ENCODE data around the gene MRPL33.
"Not testable (repeated sequence)": the region's sequence is repeated elsewhere in the genome, so short reads cannot be mapped to it uniquely, and the experiment has no call there.

The MRPL33 gene

GRCh38 chr2:27745494-27745893 lies 26.0 kb upstream of the MRPL33 start:
- not testable (repeated sequence) for H3K79me2 ChIP-seq (ENCODE audit: control insufficient read depth, insufficient read depth, low read length, poor library complexity); H4K91ac ChIP-seq (ENCODE audit: low read depth, low read length); H4K12ac ChIP-seq (ENCODE audit: low read depth, low read length); H3K4me2 ChIP-seq (ENCODE audit: low read length); H3K18ac ChIP-seq (ENCODE audit: low read length); H3K14ac ChIP-seq (ENCODE audit: low read length); H3K9ac ChIP-seq (ENCODE audit: low read length); H2BK5ac ChIP-seq (ENCODE audit: low read depth, low read length, poor library complexity); H2BK120ac ChIP-seq (ENCODE audit: insufficient read depth, low read length, poor library complexity); H2AK5ac ChIP-seq (ENCODE audit: low read length); H3K36me3 ChIP-seq (ENCODE audit: control insufficient read depth in 1 of 2, insufficient read depth in 2 of 2, low read length in 2 of 2); H3K4me1 ChIP-seq (ENCODE audit: control insufficient read depth in 1 of 2, insufficient read depth in 2 of 2, low read length in 2 of 2); H2BK12ac ChIP-seq (ENCODE audit: low read length); H3K4ac ChIP-seq (ENCODE audit: low read depth, low read length); H4K8ac ChIP-seq (ENCODE audit: low read depth, low read length); H2AFZ ChIP-seq (ENCODE audit: insufficient read depth, low read length, poor library complexity); H3K79me1 ChIP-seq (ENCODE audit: low read length); DNase-seq; H3K9me3 ChIP-seq (ENCODE audit: insufficient read depth, low read depth, low read length); H3K27ac ChIP-seq (ENCODE audit: low read depth, low read length); H3K27me3 ChIP-seq (ENCODE audit: insufficient read depth, low read length); H3K4me3 ChIP-seq (ENCODE audit: low read depth, low read length); H3K23ac ChIP-seq (ENCODE audit: low read length)

DNA sequence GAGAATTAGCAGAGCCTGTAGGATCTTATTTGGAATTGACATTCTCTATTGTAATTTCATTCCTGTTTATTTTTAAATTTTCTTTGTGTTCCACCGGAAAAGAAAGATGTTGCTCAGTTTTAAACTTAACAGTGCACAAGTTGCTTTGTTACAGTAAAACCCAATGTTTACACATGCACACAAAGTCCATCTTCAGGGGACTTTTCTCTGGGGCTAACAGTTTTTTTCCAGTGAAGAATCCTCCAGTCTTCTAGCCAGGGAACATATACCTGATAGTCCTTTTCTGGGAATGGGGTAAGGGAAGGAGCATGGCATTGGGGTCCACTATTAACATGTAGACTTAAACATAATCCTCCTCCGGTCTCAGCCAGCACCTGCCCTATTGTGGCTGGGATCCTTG lies 25.2 kb upstream of the MRPL33 start:
- Histone ChIP-seq H3K9me3 (ENCODE audit: insufficient read depth, low read depth, low read length) (peaks cover 2% of the 10 kb centered on the region), H3K18ac (ENCODE audit: low read length) (no peak overlapping the region), H4K12ac (ENCODE audit: low read depth, low read length) (no peak overlapping the region), H3K23ac (ENCODE audit: low read length) (no peak overlapping the region), H2BK12ac (ENCODE audit: low read length) (no peak overlapping the region), H3K79me2 (ENCODE audit: control insufficient read depth, insufficient read depth, low read length, poor library complexity) (no peaks in the 10 kb centered on the region), H3K27me3 (ENCODE audit: insufficient read depth, low read length) (no peaks in the 10 kb centered on the region), H2BK120ac (ENCODE audit: insufficient read depth, low read length, poor library complexity) (no peak overlapping the region), H3K27ac (ENCODE audit: low read depth, low read length) (no peak overlapping the region), H3K79me1 (ENCODE audit: low read length) (no peaks in the 10 kb centered on the region), H2BK5ac (ENCODE audit: low read depth, low read length, poor library complexity) (no peak overlapping the region), H3K14ac (ENCODE audit: low read length) (no peak overlapping the region), H3K4me1 (ENCODE audit: control insufficient read depth in 1 of 2, insufficient read depth in 2 of 2, low read length in 2 of 2) (no peaks in the 10 kb centered on the region), H3K9ac (ENCODE audit: low read length) (no peak overlapping the region), H2AK5ac (ENCODE audit: low read length) (no peak overlapping the region), H3K4ac (ENCODE audit: low read depth, low read length) (no peak overlapping the region), H4K91ac (ENCODE audit: low read depth, low read length) (no peak overlapping the region), H4K8ac (ENCODE audit: low read depth, low read length) (no peak overlapping the region), H3K4me2 (ENCODE audit: low read length) (no peak overlapping the region), H3K4me3 (ENCODE audit: low read depth, low read length) (no peak overlapping the region), H2AFZ (ENCODE audit: insufficient read depth, low read length, poor library complexity) (no peak overlapping the region), H3K36me3 (ENCODE audit: control insufficient read depth in 1 of 2, insufficient read depth in 2 of 2, low read length in 2 of 2) (no peaks in the 10 kb centered on the region)
- no peak for DNase-seq
- WGBS (ENCODE audit: extremely low coverage, insufficient coverage, insufficient read length): no CpG with 5 or more reads among the region's 2 CpGs

- H3K27ac ChIP-seq (ENCODE audit: low read depth, low read length): no peak overlapping the region
- peaks cover 3 to 8% of the 10 kb centered on the region in 2 experiments for H3K4me1 ChIP-seq (ENCODE audit: control insufficient read depth in 1 of 2, insufficient read depth in 2 of 2, low read length in 2 of 2)
- H2AK5ac ChIP-seq (ENCODE audit: low read length): no peak overlapping the region
- no peaks in the 10 kb centered on the region for H3K27me3 ChIP-seq (ENCODE audit: insufficient read depth, low read length)
- H3K79me1 ChIP-seq (ENCODE audit: low read length): peaks cover 2% of the 10 kb centered on the region
- peaks cover 2% of the 10 kb centered on the region for H3K79me2 ChIP-seq (ENCODE audit: control insufficient read depth, insufficient read depth, low read length, poor library complexity)
- H3K36me3 ChIP-seq (ENCODE audit: control insufficient read depth in 1 of 2, insufficient read depth in 2 of 2, low read length in 2 of 2): no peaks in the 10 kb centered on the region
- no peak overlapping the region for H4K91ac ChIP-seq (ENCODE audit: low read depth, low read length)
- no peak overlapping the region for H3K23ac ChIP-seq (ENCODE audit: low read length)
- no peak overlapping the region for H3K4me3 ChIP-seq (ENCODE audit: low read depth, low read length)
- no peak overlapping the region for H3K4ac ChIP-seq (ENCODE audit: low read depth, low read length)
- no peak overlapping the region for H3K9ac ChIP-seq (ENCODE audit: low read length)
- no peak overlapping the region for H3K14ac ChIP-seq (ENCODE audit: low read length)
- no CpG with 5 or more reads among the region's 6 CpGs for WGBS (ENCODE audit: extremely low coverage, insufficient coverage, insufficient read length)
- H2AFZ ChIP-seq (ENCODE audit: insufficient read depth, low read length, poor library complexity): no peak overlapping the region
- H3K9me3 ChIP-seq (ENCODE audit: insufficient read depth, low read depth, low read length): peaks cover 2% of the 10 kb centered on the region
- H4K8ac ChIP-seq (ENCODE audit: low read depth, low read length): no peak overlapping the region
- no peak overlapping the region for H2BK5ac ChIP-seq (ENCODE audit: low read depth, low read length, poor library complexity)
- no peak overlapping the region for H3K4me2 ChIP-seq (ENCODE audit: low read length)
- no peak overlapping the region for H3K18ac ChIP-seq (ENCODE audit: low read length)
- no peak overlapping the region for H4K12ac ChIP-seq (ENCODE audit: low read depth, low read length)
- no peak for DNase-seq
- H2BK120ac ChIP-seq (ENCODE audit: insufficient read depth, low read length, poor library complexity): no peak overlapping the region
- no peak overlapping the region for H2BK12ac ChIP-seq (ENCODE audit: low read length)
These were observed 23.6 kb upstream of the MRPL33 start for GRCh38 chr2:27747827-27748352.

DNA sequence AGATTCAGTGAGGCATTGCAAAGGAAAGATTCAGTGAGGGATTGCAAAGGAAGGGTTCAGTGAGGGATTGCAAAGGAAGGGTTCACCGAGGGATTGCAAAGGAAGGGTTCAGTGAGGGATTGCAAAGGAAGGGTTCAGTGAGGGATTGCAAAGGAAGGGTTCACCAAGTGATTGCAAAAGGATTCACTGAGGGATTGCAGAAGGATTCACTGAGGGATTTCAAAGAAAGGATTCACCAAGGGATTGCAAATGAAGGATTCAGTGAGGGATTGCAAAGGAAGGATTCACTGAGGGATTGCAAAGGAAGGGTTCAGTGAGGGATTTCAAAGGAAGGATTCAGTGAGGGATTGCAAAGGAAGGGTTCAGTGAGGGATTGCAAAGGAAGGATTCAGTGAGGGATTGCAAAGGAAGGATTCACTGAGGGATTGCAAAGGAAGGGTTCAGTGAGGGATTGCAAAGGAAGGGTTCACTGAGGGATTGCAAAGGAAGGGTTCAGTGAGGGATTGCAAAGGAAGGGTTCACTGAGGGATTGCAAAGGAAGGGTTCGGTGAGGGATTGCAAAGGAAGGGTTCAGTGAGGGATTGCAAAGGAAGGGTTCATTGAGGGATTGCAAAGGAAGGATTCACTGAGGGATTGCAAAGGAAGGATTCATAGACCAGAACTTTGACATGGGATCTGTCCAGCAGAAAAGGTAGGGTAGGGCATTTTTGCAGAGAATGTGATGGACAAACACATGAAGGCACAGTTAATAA lies 22.5 kb upstream of the MRPL33 start:
- H3K14ac ChIP-seq (ENCODE audit: low read length); H3K9ac ChIP-seq (ENCODE audit: low read length); H4K12ac ChIP-seq (ENCODE audit: low read depth, low read length); H4K91ac ChIP-seq (ENCODE audit: low read depth, low read length); H3K27me3 ChIP-seq (ENCODE audit: insufficient read depth, low read length); H3K79me2 ChIP-seq (ENCODE audit: control insufficient read depth, insufficient read depth, low read length, poor library complexity); H3K23ac ChIP-seq (ENCODE audit: low read length); H3K4ac ChIP-seq (ENCODE audit: low read depth, low read length); H2BK5ac ChIP-seq (ENCODE audit: low read depth, low read length, poor library complexity); H3K36me3 ChIP-seq (ENCODE audit: control insufficient read depth in 1 of 2, insufficient read depth in 2 of 2, low read length in 2 of 2); H2BK120ac ChIP-seq (ENCODE audit: insufficient read depth, low read length, poor library complexity); H3K27ac ChIP-seq (ENCODE audit: low read depth, low read length); H4K8ac ChIP-seq (ENCODE audit: low read depth, low read length); H2AFZ ChIP-seq (ENCODE audit: insufficient read depth, low read length, poor library complexity); H3K18ac ChIP-seq (ENCODE audit: low read length); DNase-seq; H3K4me3 ChIP-seq (ENCODE audit: low read depth, low read length); H3K79me1 ChIP-seq (ENCODE audit: low read length); H2BK12ac ChIP-seq (ENCODE audit: low read length); H3K9me3 ChIP-seq (ENCODE audit: insufficient read depth, low read depth, low read length); H3K4me2 ChIP-seq (ENCODE audit: low read length); H2AK5ac ChIP-seq (ENCODE audit: low read length): not testable (repeated sequence)
- peaks cover 3 to 11% of the 10 kb centered on the region in 2 experiments for H3K4me1 ChIP-seq (ENCODE audit: control insufficient read depth in 1 of 2, insufficient read depth in 2 of 2, low read length in 2 of 2)
- WGBS (ENCODE audit: extremely low coverage, insufficient coverage, insufficient read length): no CpG with 5 or more reads among the region's 2 CpGs

Measured in trophoblast cell (in vitro differentiated cells and primary cell).